MM.1S (cell line): ENCODE data around the gene ZNF282.

Experiments used
- DNase-seq: peaks from one replicate; pipeline ENCODE4 v3.0.0-alpha.2; 2015
- H2AFZ ChIP-seq: fragments of 300-600 bp; sonication (generic); 2 replicates; pipeline ENCODE4 v1.6.0; 2016; ENCODE audit warnings: antibody characterized with exemption, low read length
- H3F3A ChIP-seq: fragments of 300-600 bp; sonication (generic); 2 replicates; pipeline ENCODE4 v1.6.1; 2016; ENCODE audit warnings: mild to moderate bottlenecking, antibody characterized with exemption, low read length, moderate library complexity, mixed read lengths; ENCODE audit not compliant: insufficient read depth
- H3K27ac ChIP-seq: fragments of 300-600 bp; sonication (generic); 2 replicates; pipeline ENCODE4 v1.5.1; 2016; ENCODE audit warnings: mild to moderate bottlenecking, low read length
- H3K27me3 ChIP-seq: fragments of 300-600 bp; sonication (generic); replicated peaks from 2 replicates; pipeline ENCODE4 v1.6.0; 2016; ENCODE audit warnings: low read length; ENCODE audit not compliant: insufficient read depth
- H3K36me3 ChIP-seq: fragments of 300-600 bp; sonication (generic); replicated peaks from 2 replicates; pipeline ENCODE4 v1.6.1; 2016; ENCODE audit warnings: mild to moderate bottlenecking, low read length, mixed read lengths; ENCODE audit not compliant: insufficient read depth
- H3K4me1 ChIP-seq: fragments of 300-600 bp; sonication (generic); 2 replicates; pipeline ENCODE4 v1.6.1; 2016; ENCODE audit warnings: low read length, mixed read lengths
- H3K4me2 ChIP-seq: fragments of 300-600 bp; sonication (generic); 2 replicates; pipeline ENCODE4 v1.6.0; 2016; ENCODE audit warnings: low read depth, low read length
- H3K4me3 ChIP-seq: fragments of 300-600 bp; sonication (generic); 2 replicates; pipeline ENCODE4 v1.5.1; 2016; ENCODE audit warnings: low read length, mixed read lengths
- H3K79me2 ChIP-seq: fragments of 300-600 bp; sonication (generic); 2 replicates; pipeline ENCODE4 v1.6.1; 2016; ENCODE audit warnings: mixed run types, low read length, mixed read lengths
- H3K9ac ChIP-seq: fragments of 300-600 bp; sonication (generic); 2 replicates; pipeline ENCODE4 v1.6.1; 2016; ENCODE audit warnings: low read length, mixed read lengths
- H3K9me2 ChIP-seq: fragments of 300-600 bp; sonication (generic); replicated peaks from 2 replicates; pipeline ENCODE4 v1.6.1; 2016; ENCODE audit warnings: mild to moderate bottlenecking, low read length, mixed read lengths; ENCODE audit not compliant: insufficient read depth
- H3K9me3 ChIP-seq: fragments of 300-600 bp; sonication (generic); replicated peaks from 2 replicates; pipeline ENCODE4 v1.6.1; 2016; ENCODE audit warnings: mild to moderate bottlenecking, low read length, mixed read lengths; ENCODE audit not compliant: insufficient read depth
- H4K20me1 ChIP-seq: fragments of 300-600 bp; sonication (generic); 2 replicates; pipeline ENCODE4 v1.6.1; 2016; ENCODE audit warnings: mild to moderate bottlenecking, low read length, moderate library complexity, mixed read lengths; ENCODE audit not compliant: insufficient read depth
- EZH2 ChIP-seq: fragments of 300-600 bp; sonication (generic); optimal IDR thresholded peaks from 2 replicates; pipeline ENCODE3; 2017; ENCODE audit warnings: low read depth, mild to moderate bottlenecking, antibody characterized with exemption, low read length, mixed read lengths
- EZH2phosphoT487 ChIP-seq: fragments of 300-600 bp; sonication (generic); IDR thresholded peaks from 2 replicates; pipeline ENCODE4 v1.6.1; 2018; ENCODE audit warnings: antibody characterized with exemption, low read length
- TF ChIP-seq, protein P1 (sequence below): fragments of 300-600 bp; sonication (generic); IDR thresholded peaks from 2 replicates; pipeline ENCODE4 v1.5.1; 2016; ENCODE audit warnings: antibody characterized with exemption, low read length, mixed read lengths

ZNF282 gene

DNA sequence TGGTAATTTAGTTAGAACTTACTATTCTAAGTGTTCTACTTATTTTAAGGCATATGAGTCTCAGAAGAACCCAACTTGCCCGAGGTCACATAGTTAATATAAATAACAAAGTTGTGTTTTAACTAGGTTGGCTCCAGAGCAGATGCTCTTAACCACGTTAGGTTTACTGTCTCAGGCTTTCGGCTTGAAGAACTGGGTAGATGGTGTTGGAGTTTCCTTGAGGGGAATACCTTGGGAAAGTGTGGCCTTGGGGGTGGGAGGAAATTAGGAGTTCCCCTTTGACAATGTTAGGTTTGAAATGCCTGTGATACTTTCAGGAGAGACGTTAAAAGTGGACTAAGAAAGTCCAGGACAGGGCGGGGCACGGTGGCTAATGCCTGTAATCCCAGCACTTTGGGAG lies 38.4 kb upstream of the ZNF282 start:
- TF ChIP-seq EZH2 (no peak), EZH2phosphoT487 (no peak)
- TF ChIP-seq, protein P1, sequence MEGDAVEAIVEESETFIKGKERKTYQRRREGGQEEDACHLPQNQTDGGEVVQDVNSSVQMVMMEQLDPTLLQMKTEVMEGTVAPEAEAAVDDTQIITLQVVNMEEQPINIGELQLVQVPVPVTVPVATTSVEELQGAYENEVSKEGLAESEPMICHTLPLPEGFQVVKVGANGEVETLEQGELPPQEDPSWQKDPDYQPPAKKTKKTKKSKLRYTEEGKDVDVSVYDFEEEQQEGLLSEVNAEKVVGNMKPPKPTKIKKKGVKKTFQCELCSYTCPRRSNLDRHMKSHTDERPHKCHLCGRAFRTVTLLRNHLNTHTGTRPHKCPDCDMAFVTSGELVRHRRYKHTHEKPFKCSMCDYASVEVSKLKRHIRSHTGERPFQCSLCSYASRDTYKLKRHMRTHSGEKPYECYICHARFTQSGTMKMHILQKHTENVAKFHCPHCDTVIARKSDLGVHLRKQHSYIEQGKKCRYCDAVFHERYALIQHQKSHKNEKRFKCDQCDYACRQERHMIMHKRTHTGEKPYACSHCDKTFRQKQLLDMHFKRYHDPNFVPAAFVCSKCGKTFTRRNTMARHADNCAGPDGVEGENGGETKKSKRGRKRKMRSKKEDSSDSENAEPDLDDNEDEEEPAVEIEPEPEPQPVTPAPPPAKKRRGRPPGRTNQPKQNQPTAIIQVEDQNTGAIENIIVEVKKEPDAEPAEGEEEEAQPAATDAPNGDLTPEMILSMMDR = no peak
- peaks cover 67% of the 10 kb centered on the region for H3K79me2 ChIP-seq

DNA sequence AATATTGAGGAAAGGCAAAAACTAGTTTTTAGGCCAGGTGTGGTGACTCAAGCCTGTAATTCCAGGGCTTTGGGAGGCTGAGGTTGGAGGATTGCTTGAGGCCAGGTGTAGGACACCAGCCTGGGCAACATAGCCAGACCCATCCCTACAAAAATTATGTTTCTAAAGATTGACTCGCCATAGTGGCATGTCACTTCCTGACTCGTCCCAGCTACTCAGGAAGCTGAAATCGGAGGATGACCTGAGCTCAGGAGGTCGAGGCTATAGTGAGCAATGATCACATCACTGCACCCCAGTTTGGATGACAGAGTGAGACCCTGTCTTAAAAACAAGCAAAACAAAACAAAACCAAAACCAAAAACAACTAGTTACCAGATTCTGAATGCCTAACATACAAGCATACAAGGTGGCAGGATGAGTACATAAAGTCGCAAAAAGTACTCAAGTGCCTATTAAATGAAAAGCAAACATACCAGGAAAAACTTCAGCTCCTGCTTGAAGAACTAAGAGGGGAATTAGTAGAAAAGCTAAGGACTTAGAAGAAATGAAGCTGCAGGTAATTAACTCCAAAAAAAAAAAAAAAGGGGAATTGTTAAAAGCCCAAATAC lies 34.0 kb upstream of the ZNF282 start:
- peaks cover 36% of the 10 kb centered on the region for H3K79me2 ChIP-seq
- no peak overlapping the region for H3K9ac ChIP-seq
- H3K9me3 ChIP-seq = no peaks in the 10 kb centered on the region

More for the DNA sequence above, 38.4 kb upstream of the ZNF282 start:
- Histone ChIP-seq H3K4me2 (no peak overlapping the region), H3K9me3 (no peaks in the 10 kb centered on the region), H2AFZ (no peak overlapping the region), H4K20me1 (no peaks in the 10 kb centered on the region), H3K4me3 (no peak overlapping the region), H3K36me3 (no peaks in the 10 kb centered on the region; the same call in 1 of the 2 replicates), H3F3A (no peaks in the 10 kb centered on the region), H3K9ac (no peak overlapping the region), H3K9me2 (no peaks in the 10 kb centered on the region), H3K27me3 (no peaks in the 10 kb centered on the region), H3K4me1 (no peaks in the 10 kb centered on the region), H3K27ac (no peak overlapping the region)
- no peak for DNase-seq

DNA sequence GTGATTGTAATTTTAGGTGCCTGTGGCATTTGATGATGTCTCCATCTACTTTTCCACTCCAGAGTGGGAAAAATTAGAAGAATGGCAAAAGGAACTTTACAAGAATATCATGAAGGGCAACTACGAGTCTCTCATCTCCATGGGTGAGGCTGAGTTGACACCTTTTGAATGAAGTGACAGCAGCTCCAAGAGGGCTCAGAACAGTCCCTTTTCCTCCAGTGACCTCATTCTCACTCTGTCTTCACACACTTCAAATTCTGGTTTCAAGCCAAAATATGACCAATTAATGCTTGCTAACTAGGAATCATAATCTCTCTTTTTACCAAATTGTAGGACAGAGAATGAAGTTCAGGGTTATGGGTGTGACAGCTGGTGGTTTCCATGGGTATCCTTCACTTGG lies 29.2 kb upstream of the ZNF282 start:
- Histone ChIP-seq H2AFZ (no peak overlapping the region), H3K9ac (no peak overlapping the region), H3K27ac (no peak overlapping the region), H3K4me3 (no peak overlapping the region), H3K4me1 (no peaks in the 10 kb centered on the region), H3K4me2 (no peak overlapping the region), H3F3A (no peaks in the 10 kb centered on the region), H3K9me2 (no peaks in the 10 kb centered on the region), H4K20me1 (no peaks in the 10 kb centered on the region), H3K36me3 (peaks cover 11% of the 10 kb centered on the region; the same call in 1 of the 2 replicates), H3K79me2 (peaks cover 5% of the 10 kb centered on the region), H3K9me3 (no peaks in the 10 kb centered on the region), H3K27me3 (no peaks in the 10 kb centered on the region)
- TF ChIP-seq EZH2phosphoT487 = no peak
- no peak for DNase-seq

More for the DNA sequence above, 34.0 kb upstream of the ZNF282 start:
- H3K27me3 ChIP-seq = no peaks in the 10 kb centered on the region
- peaks cover 4% of the 10 kb centered on the region; the same call in 1 of the 2 replicates for H3K36me3 ChIP-seq
- H3K4me3 ChIP-seq = no peak overlapping the region
- H3K27ac ChIP-seq = no peak overlapping the region
- TF ChIP-seq, protein P1 = no peak
- no peak overlapping the region for H2AFZ ChIP-seq
- H3K9me2 ChIP-seq = no peaks in the 10 kb centered on the region
- DNase-seq = no peak
- H3K4me2 ChIP-seq = no peak overlapping the region
- no peaks in the 10 kb centered on the region for H3K4me1 ChIP-seq
- H4K20me1 ChIP-seq = no peaks in the 10 kb centered on the region
- H3F3A ChIP-seq = no peaks in the 10 kb centered on the region

GRCh38 chr7:149166630-149167352 lies 28.6 kb upstream of the ZNF282 start:
- H3K4me1 ChIP-seq = no peaks in the 10 kb centered on the region
- no peak for DNase-seq
- H3K9ac ChIP-seq = no peak overlapping the region
- no peak overlapping the region for H3K4me2 ChIP-seq
- H3K9me2 ChIP-seq = no peaks in the 10 kb centered on the region
- H3F3A ChIP-seq = no peaks in the 10 kb centered on the region
- H3K27ac ChIP-seq = no peak overlapping the region
- H3K79me2 ChIP-seq = no peaks in the 10 kb centered on the region
- no peaks in the 10 kb centered on the region for H4K20me1 ChIP-seq
- H3K9me3 ChIP-seq = no peaks in the 10 kb centered on the region
- H2AFZ ChIP-seq = no peak overlapping the region
- H3K36me3 ChIP-seq = peaks cover 11% of the 10 kb centered on the region; the same call in 1 of the 2 replicates
- no peaks in the 10 kb centered on the region for H3K27me3 ChIP-seq
- H3K4me3 ChIP-seq = no peak overlapping the region
- no peak for TF ChIP-seq EZH2
- TF ChIP-seq, protein P1 = no peak
- no peak for TF ChIP-seq EZH2phosphoT487
